ENCODE data around the gene PPP1R3E. TPM values are rescaled to one million over a fixed set of nuclear protein-coding genes. Genes with fewer than 3 reads are reported as not detected.
A peak's percentile ranks its signal among the peaks of the same experiment; 100 is the strongest.

PPP1R3E gene
- total and polyA plus RNA-seq, 2 of the 13 experiments (the other 11 are each of a cell fraction or from before 2014, with no cell fraction given): 16.5 to 26.5 TPM

GRCh38 chr14:23301969-23302289, 730 bp downstream of the PPP1R3E start (continued):
- TF ChIP-seq ZSCAN29 (CRISPR knock-in tag; conservative IDR thresholded peaks at IDR 0.05) (no peak), ZBTB1 (CRISPR knock-in tag; IDR thresholded peaks at IDR 0.05; ENCODE audit: borderline replicate concordance) (peak; percentile 93; the same call in 1 of the 2 replicates), PLSCR1 (CRISPR knock-in tag; IDR thresholded peaks at IDR 0.05; ENCODE audit: borderline replicate concordance) (no peak), ZNF740 (CRISPR knock-in tag; IDR thresholded peaks at IDR 0.05) (peak; percentile 39; the same call in 1 of the 2 replicates), TCF12 (IDR thresholded peaks at IDR 0.05) (no peak), TCF12 (CRISPR knock-in tag; IDR thresholded peaks at IDR 0.05) (no peak; the same call in none of the 2 replicates), RFXAP (CRISPR knock-in tag; IDR thresholded peaks at IDR 0.05; ENCODE audit: borderline replicate concordance) (peak; percentile 5; the same call in 1 of the 2 replicates), FIP1L1 (IDR thresholded peaks at IDR 0.05; ENCODE audit: borderline replicate concordance, insufficient read depth, low read depth, low read length) (peak; percentile 94; the same call in 1 of the 2 replicates), ZFP82 (CRISPR knock-in tag; IDR thresholded peaks at IDR 0.05; ENCODE audit: borderline replicate concordance) (no peak), BCL3 (CRISPR knock-in tag; IDR thresholded peaks at IDR 0.05) (peak; percentile 98; the same call in 1 of the 2 replicates), FOXK2 (IDR thresholded peaks at IDR 0.05) (no peak), NFE2L2 (IDR thresholded peaks at IDR 0.05; ENCODE audit: low read length) (no peak), ZNF326 (CRISPR knock-in tag; IDR thresholded peaks at IDR 0.05; ENCODE audit: borderline replicate concordance) (no peak), ZNF17 (CRISPR knock-in tag; IDR thresholded peaks at IDR 0.05) (no peak), RXRB (CRISPR knock-in tag; IDR thresholded peaks at IDR 0.05; ENCODE audit: borderline replicate concordance) (peak; percentile 83), THAP9 (CRISPR knock-in tag; IDR thresholded peaks at IDR 0.05; ENCODE audit: borderline replicate concordance) (no peak; the same call in none of the 2 replicates), ZNF224 (CRISPR knock-in tag; IDR thresholded peaks at IDR 0.05) (peak; percentile 99; the same call in 1 of the 2 replicates), NFE2L1 (CRISPR knock-in tag; IDR thresholded peaks at IDR 0.05; ENCODE audit: borderline replicate concordance) (peak; percentile 76; the same call in 1 of the 2 replicates), ZNF615 (CRISPR knock-in tag; IDR thresholded peaks at IDR 0.05; ENCODE audit: borderline replicate concordance) (no peak)
- TF ChIP-seq, protein P1, sequence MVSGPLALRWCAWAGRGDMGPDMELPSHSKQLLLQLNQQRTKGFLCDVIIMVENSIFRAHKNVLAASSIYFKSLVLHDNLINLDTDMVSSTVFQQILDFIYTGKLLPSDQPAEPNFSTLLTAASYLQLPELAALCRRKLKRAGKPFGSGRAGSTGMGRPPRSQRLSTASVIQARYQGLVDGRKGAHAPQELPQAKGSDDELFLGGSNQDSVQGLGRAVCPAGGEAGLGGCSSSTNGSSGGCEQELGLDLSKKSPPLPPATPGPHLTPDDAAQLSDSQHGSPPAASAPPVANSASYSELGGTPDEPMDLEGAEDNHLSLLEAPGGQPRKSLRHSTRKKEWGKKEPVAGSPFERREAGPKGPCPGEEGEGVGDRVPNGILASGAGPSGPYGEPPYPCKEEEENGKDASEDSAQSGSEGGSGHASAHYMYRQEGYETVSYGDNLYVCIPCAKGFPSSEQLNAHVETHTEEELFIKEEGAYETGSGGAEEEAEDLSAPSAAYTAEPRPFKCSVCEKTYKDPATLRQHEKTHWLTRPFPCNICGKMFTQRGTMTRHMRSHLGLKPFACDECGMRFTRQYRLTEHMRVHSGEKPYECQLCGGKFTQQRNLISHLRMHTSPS (CRISPR knock-in tag; IDR thresholded peaks at IDR 0.05; ENCODE audit: low read depth): peak; percentile 84; the same call in 1 of the 2 replicates
- TF ChIP-seq, protein P2, sequence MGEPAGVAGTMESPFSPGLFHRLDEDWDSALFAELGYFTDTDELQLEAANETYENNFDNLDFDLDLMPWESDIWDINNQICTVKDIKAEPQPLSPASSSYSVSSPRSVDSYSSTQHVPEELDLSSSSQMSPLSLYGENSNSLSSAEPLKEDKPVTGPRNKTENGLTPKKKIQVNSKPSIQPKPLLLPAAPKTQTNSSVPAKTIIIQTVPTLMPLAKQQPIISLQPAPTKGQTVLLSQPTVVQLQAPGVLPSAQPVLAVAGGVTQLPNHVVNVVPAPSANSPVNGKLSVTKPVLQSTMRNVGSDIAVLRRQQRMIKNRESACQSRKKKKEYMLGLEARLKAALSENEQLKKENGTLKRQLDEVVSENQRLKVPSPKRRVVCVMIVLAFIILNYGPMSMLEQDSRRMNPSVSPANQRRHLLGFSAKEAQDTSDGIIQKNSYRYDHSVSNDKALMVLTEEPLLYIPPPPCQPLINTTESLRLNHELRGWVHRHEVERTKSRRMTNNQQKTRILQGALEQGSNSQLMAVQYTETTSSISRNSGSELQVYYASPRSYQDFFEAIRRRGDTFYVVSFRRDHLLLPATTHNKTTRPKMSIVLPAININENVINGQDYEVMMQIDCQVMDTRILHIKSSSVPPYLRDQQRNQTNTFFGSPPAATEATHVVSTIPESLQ (CRISPR knock-in tag; conservative IDR thresholded peaks at IDR 0.05): peak; percentile 75; the same call in 1 of the 2 replicates
